Activated CD8-positive, alpha-beta memory T cell treated with anti-CD3 and anti-CD28 coated beads, Interleukin-2, amount 50 U/mL, for 24 hours (primary cell): ENCODE data around the gene RAB34.

Experiments used
- DNase-seq: peaks from one replicate; pipeline ENCODE4 v3.0.0-alpha.2; 2020; ENCODE audit errors: extremely low read depth

The RAB34 gene

GRCh38 chr17:28710861-28711722 lies 6.6 kb downstream of the RAB34 start:
- no peak for DNase-seq

GRCh38 chr17:28707339-28707720 lies 10.3 kb downstream of the RAB34 start:
- no peak for DNase-seq

GRCh38 chr17:28706471-28707338 lies 11.0 kb downstream of the RAB34 start:
- DNase-seq = no peak

GRCh38 chr17:28705728-28706334 lies 11.8 kb downstream of the RAB34 start:
- no peak for DNase-seq

GRCh38 chr17:28705074-28705659 lies 12.5 kb downstream of the RAB34 start:
- no peak for DNase-seq

- DNase-seq = no peak
Observed at GRCh38 chr17:28704219-28704858, 13.3 kb downstream of the RAB34 start.

GRCh38 chr17:28703552-28704218 lies 14.0 kb downstream of the RAB34 start:
- DNase-seq = no peak

GRCh38 chr17:28702752-28703150 lies 14.9 kb downstream of the RAB34 start:
- no peak for DNase-seq

GRCh38 chr17:28702026-28702751 lies 15.5 kb downstream of the RAB34 start:
- DNase-seq = no peak

- DNase-seq = no peak
Observed at GRCh38 chr17:28700830-28701492, 16.7 kb downstream of the RAB34 start.

- DNase-seq = no peak
Observed at GRCh38 chr17:28700278-28700677, 17.4 kb downstream of the RAB34 start.

GRCh38 chr17:28698253-28698941 lies 19.3 kb downstream of the RAB34 start:
- no peak for DNase-seq

GRCh38 chr17:28693869-28694268 lies 23.8 kb downstream of the RAB34 start:
- DNase-seq = no peak

- DNase-seq = no peak
Observed at GRCh38 chr17:28689011-28689410, 28.7 kb downstream of the RAB34 start.

GRCh38 chr17:28688481-28688880 lies 29.2 kb downstream of the RAB34 start:
- DNase-seq = no peak

GRCh38 chr17:28686296-28686695 lies 31.4 kb downstream of the RAB34 start:
- no peak for DNase-seq

GRCh38 chr17:28685366-28685765 lies 32.3 kb downstream of the RAB34 start:
- no peak for DNase-seq

- DNase-seq = no peak
Observed at GRCh38 chr17:28684963-28685362, 32.7 kb downstream of the RAB34 start.

- no peak for DNase-seq
Observed at GRCh38 chr17:28682655-28683054, 35.0 kb downstream of the RAB34 start.
